ENCODE results near the gene MAN1A1.

MAN1A1 gene

DNA sequence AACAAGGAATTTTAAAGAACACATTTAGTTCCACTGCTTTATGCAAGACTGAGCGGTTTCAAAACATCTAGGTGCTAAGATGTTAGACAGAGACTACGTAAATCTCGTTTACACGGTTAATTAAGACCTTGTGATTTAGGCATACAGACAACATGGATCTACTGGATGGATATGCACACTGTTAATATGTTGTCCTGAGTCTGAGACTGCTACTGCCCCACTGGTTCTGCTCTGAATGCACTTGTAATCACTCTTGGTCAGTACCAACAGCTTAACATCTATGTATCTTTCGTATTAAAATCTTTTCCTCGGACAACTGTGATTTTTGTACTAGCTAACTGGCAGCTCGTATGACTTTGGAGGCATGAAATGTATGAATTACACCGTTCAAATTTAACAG is 3.1 kb downstream of the MAN1A1 start:
- no peak for DNase-seq (ENCODE audit: low spot score)

DNA sequence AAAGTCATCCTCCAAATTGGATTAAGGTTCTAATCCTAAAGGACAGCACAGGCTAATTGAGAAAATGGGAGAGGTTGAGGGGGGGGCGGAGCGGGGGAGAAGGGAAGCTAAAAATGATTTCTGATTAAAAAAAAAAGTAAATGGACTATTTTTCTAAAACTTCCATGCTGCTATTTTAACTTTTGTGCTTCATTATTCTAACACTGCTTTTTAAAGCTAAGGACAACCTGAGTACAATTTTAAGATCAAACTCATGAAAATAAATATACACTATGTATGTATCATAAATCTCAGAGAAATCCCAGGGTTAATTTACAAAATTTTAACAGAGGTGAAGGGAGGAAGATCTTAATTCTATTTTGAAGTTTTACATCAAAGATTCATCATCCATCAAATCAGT is 4.4 kb downstream of the MAN1A1 start:
- no peak for DNase-seq (ENCODE audit: low spot score)

DNA sequence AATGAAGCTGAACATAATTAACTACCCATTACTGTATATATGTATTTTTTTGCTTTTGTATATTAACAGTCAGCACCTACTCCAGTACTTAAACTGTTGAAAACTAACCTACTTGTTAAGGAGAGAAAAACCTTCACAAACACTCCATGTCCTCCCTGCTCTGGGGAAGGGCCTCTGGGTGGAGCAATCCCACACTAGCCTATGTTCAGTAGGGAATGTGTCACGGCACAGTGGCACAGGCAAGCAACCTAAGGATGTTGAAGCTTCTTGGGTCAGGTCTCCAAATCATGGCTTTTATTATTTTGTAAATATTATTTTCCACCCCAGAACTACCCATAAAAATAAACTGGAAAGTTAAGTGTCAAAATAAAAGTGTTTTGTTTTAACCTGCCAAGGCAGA is 5.3 kb downstream of the MAN1A1 start:
- no peak for DNase-seq (ENCODE audit: low spot score)

DNA sequence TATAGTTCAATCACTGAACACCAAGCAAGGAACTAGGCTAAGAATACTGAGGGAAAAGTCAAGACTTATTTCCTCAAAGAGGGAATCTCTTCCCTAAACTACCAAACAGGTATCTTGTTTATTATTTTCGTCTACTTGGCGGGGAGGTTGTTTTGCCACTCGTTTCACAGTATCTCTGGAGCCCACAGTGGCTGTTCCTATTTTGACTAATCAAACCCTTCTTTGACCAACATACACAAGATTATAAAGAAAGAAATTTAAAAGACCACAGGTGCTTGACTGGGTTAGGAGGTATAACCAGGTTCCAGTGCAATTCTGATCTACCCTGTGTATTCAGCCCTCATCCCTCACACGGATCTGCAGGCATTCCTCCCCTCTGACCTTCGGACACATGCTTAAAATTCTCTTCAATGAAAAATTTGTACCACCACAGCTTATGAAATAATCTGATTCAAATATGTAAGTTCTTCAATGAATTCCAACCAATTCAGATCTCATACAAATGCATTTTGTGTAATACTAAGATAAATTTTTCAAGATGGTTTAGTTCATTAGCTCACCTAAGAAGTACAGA is 5.9 kb downstream of the MAN1A1 start:
- no peak for DNase-seq (ENCODE audit: low spot score)

DNA sequence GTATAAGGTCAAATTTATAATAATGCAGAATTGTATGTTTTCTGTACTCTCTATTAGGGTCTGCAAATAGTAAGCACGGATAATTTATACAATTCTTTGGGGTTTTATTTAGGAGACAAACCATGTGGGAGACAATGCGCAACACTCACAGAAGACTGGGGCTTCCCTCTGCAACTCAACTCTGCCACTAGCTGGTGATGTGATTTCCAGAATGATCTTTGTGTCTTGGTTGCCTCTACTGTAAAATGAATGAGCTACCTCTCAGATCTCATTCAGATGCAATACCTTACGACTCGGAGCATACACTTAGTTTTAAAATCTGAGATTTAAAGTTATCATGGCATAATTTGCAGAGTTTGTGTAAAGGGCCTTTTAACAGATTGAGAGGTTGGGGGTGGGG is 6.4 kb downstream of the MAN1A1 start:
- no peak for DNase-seq (ENCODE audit: low spot score)

DNA sequence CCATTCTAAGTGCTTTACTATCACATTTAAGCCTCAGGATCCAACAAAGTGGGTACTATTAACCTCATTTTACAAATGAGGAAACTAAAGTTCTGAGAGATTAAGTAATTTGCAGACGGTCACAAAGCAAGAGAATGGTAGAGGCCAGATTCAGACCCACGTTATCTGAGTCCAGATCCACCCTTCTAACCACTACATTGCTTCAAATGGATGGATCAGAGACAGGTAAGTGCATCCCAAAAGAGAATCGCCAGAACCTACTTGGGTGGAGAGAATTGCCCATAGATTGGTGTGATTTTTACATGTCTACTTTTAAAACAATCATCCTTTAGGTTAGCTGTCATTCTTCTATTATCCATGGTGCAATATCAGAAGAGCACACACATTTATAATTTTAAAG is 7.1 kb downstream of the MAN1A1 start:
- DNase-seq (ENCODE audit: low spot score), result no peak

DNA sequence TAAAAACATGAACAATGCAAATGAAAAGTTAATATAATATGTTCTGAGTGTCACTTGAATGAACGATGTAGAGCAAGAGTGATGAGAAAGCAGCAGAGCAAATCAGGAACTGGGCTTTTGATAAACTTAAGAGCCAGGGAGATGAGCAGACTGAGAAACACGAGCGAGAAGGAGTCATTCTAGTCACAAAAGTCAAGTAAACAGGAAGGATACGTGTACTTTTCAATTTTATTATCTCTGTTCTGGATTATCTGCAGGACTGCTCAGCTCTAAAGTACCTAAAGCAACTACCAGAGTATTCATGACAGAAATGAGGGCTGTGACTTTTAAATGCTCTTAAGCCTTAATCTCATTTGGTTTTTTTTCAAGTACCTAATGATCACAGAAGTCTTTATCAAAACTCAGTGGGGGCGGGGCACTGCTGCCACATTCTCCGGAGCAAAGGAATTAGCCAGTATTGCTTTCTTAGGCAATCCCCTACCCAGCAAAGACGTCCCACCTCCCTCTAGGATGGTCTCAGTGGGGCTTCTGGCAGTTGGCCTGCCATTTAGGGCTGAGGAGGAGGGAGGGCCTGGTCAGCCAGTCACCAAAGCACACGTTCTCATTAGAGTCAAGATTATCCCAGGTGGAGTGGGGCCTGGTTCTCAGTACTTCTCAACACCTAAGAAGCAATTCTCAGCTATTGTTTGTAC is 8.6 kb downstream of the MAN1A1 start:
- DNase-seq (ENCODE audit: low spot score), result no peak

DNA sequence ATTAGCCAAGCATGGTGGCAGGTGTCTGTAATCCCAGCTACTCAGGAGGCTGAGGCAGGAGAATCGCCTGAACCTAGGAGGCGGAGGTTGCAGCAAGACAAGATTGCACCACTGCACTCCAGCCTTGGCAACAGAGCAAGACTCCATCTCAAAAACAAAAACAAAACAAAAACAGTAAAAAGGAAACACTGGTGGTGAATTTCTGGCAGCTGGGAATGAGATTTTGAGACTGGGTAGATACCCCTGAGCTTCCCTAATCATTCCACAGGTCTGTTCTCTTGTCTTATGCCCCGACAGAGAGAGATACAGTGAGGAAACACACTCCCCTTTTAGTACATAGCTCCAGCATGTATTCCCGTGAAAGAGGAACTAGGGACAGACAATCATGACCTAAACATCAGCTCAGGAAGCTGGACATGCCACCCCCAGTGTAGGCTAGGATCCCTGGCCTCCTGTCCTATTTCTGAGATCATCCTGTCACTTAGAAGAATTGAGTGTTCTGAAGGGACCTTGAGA is 9.6 kb downstream of the MAN1A1 start:
- no peak for DNase-seq (ENCODE audit: low spot score)

DNA sequence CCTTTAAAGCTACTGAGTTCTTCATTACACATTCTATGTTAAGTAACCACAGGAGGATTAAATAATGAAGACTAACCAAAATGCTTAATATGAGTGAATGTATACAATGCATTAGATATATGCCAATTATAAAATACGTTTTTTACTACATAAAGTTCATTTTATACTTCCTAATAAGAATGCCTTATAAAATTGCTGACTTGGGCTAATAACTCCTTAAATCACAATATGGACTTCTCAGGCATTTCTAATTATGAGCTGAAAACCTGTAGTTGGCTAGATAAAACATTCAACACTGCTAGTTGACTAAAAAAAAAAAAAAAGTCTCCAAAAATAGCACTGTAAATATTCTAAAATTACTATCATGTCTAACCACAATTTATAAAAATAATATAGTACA is 11.8 kb downstream of the MAN1A1 start:
- no peak for DNase-seq (ENCODE audit: low spot score)

DNA sequence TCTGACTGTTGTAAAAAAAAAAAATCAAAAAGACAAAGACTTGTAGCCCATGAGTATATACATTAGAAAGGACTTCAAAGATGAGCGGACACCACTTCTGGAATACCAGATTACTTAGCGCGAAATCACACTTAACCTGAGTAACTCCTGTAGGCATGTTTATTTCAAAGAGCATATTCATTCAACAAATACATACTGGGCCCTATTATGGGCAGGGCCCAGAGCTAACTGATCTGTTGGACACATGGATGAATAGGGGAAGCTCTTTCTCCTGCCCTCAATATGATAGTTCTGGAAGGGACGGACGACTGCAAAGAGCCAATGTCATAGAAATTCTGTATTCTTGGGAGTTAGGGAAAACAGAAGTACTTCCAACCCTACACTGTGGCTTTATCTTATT is 12.3 kb downstream of the MAN1A1 start:
- DNase-seq (ENCODE audit: low spot score), result no peak

DNA sequence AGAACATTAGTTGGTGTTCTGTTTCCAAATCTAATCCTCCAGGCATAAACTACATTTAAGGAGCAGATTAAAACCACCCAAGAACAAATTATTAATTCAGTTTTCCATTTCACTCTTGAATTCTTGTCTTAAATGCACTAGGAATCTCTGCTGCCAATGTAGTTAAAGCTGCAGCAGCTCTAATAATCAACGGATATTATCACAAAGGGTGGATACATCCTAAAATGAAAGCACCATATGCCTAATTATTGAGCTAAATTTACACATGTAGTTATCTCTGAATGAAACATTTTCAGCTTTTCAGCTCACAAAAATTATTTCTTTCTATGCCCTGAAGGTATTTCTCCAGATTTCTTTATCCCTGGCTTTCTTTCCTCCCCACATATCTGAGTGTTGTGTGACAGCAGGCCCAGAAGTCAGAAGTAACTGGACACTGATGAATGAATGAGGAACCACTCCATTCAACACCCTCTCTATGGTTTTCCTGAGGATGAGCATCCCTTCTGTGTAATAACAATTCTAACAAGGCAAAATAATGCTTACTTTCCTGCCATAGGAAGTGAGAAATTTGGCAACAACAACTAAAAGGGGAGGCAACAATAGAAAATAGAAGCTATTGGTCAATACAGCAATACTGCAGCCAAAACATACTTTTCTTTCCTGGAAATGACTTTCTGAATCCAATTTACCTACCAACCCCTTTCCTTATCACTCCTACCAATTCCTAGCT is 14.9 kb downstream of the MAN1A1 start:
- DNase-seq (ENCODE audit: low spot score), result no peak

DNA sequence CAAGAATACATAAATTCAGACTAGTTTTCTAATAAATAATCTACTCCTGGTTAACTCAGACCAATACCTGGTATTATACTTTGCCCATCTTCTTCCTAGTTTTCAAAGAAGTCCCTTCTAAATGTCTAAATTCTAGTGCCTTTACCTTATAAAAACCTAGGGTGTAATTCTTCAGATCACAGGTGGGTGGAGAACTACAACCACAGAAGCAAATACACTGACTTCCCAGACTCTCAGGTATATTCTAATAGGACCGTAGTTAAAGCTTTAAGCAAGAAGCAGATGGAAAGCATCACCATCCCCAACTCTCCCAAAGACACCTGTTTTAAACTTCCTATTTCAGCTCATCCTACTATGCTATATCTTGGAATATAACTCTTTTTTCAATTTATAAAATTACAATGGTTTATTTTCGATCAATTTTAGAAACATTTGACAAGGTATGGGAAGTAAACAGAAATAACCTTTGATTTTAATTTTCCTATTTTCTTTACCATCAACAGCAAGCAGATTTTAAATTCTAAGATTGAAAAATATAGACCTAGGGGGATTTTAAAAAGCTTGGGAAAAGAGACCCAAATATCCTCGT is 15.8 kb downstream of the MAN1A1 start:
- DNase-seq (ENCODE audit: low spot score), result no peak

DNA sequence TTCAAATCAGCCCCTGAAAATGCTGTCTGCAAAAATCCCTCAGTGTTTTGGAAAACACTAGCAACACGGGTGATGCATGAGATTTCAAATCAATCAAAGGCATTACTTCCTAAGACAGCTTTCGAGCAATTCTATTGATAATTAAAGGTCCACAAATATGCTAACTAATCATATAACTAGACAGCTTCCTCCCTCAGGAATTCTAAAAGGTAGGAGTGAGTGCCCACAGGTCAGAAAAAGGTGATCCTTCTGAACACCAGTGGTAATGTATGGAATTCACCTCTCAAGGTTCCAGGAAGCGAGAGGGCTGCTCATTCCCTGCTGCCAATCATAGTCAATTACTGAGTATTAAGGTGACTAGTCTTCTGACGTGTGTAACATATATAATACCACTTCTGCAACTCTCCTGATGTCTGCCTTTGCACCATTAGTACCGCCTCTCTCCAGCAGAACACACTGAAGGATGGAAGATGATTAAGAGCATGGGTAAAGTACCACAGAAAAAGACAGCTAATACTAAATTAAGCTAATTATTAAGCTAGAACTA is 16.4 kb downstream of the MAN1A1 start:
- no peak for DNase-seq (ENCODE audit: low spot score)

DNA sequence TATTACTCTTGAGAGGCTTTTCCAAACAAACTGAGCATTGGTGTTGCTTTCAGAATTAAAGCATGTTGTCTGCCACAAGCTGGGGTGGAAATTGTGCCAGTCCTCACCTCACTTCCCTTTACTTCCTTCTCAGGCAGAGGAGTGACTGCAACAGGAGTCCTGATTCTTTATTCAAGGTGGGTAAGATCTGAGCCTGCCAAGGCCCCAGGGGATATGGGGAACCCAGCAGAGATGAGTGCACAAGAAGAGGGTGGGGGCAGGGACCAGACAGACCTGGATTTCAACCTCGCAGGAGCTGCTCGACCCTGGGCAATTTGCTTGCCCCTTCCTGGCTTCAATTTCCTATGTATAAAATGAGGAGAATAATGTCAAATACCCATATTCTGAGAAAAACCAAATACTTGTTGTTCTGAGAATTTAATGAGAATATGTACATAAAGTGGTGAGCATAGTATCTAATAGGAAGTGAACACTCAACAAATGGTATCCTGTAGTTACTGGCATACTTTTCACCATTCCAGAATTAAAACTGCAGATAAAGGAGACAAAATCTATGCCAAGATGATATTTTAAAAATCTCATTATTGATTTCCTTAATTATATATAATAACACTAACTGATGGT is 17.8 kb downstream of the MAN1A1 start:
- no peak for DNase-seq (ENCODE audit: low spot score)

DNA sequence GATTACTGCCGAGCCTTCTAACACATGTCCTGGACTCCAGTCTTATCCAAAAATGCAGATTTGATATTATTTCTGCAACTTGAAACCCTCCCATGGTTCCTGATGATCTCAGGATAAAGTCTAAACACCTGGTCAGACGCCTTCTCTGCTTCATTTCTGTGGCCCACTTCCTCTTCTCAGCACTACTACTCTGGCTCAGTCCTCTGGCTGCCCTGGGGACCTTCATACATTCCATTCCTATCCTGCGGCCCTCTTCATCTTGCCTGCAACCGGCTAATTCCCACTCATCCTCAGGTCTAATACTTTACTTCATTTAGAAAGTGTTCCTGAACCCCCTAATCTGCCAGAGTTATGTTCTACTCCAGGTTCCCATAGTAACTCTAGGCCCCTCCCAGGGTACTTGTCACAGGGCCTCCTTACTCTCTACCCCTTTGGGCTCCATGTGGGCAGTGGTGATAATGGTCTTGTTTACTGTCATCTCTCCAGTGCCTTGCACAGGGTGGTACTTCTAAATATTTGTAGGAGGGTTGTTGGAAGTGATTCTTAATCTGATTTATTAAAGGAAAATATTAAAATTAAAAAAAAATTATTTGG is 18.9 kb downstream of the MAN1A1 start:
- DNase-seq (ENCODE audit: low spot score), result no peak

DNA sequence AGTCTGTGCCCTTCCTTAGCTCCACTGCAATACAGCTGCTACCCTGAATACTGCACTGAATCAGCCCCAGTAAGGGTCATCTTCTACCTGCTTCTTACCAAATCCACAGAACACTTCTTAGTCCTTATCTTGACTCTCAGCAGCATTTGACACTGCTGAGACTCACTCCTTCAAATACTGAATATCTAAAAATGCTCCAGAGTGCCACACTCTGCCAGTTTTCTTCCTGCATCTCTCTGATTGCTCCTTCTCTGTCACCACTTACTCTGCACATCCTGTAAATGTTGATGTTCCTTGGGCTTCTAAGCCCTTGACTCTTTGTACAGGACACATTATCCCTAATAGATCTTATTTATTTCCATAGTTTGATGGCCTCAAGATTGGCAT is 19.8 kb downstream of the MAN1A1 start:
- DNase-seq (ENCODE audit: low spot score), result no peak

DNA sequence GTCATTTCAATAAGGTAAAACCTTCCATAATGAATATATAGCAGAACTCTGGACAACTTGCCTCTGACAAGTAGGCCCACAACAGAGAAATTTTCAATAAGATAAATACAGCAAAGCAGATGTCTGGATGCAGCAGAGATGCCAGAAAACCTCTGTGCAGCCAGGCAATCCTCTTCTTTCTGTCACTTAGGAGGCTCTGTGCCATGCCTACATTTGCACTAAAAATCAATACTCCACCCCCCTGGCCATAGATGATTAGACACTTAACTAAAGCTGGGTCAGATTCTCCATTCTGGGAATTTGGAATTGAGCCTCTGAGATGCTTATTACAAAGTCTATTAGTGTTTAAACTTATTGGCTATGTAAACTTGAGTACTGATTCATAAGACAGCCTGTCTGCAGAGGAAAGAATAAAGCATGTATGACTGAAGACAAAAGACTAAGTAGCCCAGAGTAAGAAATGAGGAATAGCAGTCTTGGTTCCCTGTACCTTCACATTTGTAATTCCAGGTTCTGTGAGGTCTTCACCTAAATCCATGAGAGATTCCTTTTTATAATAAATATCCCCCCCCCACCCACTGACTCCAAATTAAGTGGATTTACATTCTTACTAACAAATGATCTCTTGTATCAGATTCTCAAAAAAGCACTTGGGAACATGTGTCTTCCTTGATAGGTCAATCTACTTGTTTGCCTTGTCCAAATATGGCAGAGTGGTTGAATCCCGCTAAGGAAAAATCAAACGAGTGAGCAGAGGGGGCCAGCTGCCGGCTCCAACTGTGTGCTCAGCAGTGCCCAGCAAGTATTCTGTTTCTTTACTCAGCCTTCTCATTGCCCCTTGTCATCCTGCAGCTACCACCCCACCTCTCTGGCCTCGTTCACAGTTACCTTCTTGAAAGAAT is 20.4 kb downstream of the MAN1A1 start:
- no peak for DNase-seq (ENCODE audit: low spot score)

DNA sequence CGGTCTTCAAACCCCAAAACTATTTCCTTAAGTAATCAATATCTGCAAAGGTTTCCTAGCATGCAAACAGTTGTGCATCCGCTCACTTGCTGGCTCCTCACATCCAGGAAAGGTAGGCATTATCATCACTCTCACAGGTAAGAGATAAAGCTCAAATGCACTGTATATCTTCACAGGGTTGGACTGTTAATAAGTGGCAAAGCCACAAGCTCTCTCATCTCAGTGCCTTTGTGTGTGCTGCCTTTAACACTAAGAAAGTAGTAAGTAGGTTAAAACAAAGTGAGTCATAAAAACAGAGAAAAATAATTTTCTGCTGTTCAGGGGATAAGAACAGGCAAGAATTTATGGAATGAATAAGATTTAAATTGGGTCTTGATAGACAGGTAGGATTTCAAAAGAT is 21.3 kb downstream of the MAN1A1 start:
- no peak for DNase-seq (ENCODE audit: low spot score)

DNA sequence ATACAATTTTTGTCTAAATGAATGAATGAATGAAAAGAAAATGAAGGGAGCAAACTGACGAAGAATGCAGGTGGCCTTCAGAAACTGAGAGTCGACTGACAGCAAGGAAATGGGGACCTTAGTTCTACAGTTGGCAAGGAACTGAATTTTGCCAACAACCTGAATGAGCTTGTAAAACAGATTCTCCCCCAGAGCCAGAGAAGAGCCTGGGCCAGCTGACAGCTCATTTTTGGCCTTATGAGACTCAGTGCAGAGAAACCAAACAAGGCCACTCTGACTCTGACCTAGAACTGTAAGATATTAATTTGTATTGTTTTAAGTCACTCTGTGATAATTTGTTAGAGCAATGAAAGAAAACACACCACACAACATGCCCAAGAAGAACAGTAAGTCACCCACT is 21.8 kb downstream of the MAN1A1 start:
- no peak for DNase-seq (ENCODE audit: low spot score)

DNA sequence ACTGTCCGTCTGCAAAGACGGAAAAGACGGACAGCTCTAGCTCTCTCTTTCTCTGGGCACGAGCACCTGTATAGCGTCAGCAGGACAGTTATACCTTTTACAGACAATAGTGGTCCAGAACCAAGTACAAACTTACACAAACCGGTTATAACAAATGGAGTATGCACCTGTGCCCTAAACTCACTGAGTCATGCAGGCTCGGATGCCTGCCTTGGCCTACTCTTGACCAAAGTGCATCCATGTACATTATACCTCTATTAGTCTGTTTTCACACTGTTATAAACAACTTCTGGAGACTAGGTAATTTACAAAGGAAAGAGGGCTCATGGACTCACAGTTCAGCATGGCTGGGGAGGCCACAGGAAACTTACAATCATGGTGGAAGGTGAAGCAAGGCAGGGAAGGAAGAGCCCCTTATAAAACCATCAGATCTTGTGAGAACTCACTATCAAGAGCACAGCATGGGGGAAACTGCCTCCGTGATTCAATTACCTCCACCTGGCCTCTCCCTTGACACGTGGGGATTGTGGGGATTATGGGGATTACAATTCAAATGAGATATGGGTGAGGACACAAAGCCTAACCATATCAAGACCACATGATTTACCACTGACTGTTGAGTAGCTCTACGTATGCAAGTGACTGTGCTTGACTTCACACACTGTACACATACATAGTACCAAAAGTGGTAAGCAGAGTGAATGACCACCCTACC is 23.1 kb downstream of the MAN1A1 start:
- DNase-seq (ENCODE audit: low spot score), result no peak
